Ecto neural progenitor cell (in vitro differentiated cells): ENCODE measurements around the gene FIBP.

Source experiments
- DNase-seq: peaks from one replicate; pipeline ENCODE4 v3.0.0-alpha.2; 2018; ENCODE audit warnings: low spot score

The FIBP gene

DNA sequence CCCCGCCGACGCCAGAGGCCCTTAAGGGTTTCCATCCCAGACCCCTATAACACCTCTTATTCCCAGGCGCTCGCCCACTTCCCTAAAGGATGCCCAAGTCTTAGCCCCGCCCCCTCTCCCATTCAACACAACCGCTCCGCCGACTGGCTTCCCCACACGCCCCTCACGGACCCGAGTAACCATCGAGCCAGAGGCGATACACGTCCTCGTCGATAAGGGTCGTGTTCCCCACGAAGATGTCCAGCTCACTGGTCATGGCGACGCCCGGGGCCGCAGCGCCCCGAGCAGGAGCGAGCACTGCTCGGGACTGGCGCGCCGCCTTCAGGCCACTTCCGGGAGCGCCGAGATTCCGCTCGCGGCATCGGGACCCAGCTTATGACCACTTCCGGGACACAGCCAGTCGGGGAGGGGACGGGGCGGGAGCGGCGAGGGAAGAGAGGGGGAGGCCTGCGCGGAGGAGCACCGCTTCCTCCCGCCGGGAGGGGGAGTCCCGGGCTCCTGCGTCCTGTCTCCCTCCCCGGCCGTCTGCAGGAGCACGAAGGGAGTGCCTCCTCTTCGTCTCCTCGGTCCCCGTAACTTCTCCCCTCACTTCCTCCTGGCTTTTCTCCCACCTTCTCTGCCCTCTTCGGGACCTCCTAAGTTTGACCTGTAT is at the start of gene FIBP:
TSS of gene FIBP (minus strand) at position 309 of the 652 bp plus-strand sequence. CDS start at position 256, 53 bp downstream.
- DNase-seq: peak; percentile 98

GRCh38 chr11:65937766-65938165 is 49.5 kb upstream of the FIBP start:
- no peak for DNase-seq

DNA sequence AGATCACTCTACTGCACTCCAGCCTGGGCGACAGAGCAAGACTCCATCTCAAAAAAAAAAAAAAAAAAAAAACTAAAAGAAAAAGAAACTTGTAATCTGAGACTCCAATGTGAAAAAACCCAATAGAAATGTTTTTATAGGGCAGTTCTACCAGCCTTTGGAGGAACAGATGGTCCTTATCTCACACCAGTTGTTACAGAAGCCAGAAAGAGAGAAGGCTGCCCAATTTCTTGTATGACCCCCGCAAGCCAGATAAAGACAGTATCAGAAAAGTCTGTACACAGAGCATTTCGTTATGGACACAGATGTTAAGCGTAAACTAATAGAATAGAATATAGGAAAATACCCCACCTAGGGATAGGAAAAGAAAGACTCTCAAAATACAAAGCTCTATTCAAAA is 45.7 kb upstream of the FIBP start:
- no peak for DNase-seq

DNA sequence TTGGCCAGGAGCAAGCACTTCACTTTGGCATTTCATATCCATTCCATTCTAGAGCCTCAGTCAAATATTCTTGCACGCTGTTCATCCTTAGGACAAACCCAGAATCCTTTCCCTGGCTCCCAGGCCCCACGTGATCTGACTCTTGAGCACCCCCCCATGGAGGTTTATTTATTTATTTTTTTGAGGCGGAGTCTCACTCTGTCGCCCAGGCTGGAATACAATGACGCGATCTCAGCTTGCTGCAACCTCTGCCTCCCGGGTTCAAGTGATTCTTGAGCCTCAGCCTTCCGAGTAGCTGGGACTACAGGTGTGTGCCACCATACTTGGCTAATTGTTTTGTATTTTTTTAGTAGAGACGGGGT is 44.3 kb upstream of the FIBP start:
- DNase-seq: peak; percentile 56

- no peak for DNase-seq
These were observed 43.7 kb upstream of the FIBP start for GRCh38 chr11:65931773-65932557.

DNA sequence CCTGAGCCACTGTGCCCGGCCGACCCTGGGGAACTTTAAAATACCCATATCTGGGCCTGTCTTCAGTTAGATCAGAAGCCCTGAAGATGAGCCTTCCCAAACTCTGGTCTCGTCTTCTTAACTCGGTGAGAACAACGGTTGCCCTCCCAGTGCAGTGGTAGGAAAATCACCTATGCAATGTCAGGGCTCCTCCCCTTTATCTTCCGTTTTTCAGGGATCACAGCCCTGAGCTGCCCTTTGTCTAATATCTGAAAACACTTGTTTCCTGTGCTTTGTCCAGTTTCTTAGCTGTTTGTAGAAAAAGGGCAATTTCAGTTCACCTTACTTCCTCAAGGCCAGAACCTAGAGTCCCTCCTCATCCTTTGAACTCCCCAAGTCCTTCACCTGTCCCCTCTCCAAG is 40.4 kb upstream of the FIBP start:
- DNase-seq: no peak

DNA sequence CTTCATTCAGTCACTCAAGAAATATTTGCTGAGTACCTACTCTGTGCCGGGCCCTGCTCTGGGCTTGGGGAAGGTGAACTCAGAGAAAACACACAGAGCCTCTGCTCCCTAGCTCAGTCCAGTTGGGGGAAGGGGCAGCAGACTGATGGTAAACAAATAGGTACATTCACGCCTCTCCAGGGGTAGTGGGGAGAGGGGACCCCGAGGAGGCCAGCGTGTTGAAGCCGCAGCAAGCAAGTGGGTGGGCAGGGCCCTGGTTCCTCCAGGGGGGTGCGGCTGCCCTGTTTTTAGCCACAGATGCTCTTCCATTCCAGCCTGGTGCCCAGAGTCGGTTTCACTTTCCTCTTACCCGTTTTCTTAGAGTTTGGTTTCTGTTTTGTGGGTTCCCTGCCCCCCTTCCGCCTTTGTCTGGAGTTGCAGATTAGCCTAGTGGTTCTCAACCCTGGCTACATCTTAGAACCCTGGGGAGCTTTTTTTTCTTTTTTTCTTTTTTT is 39.7 kb upstream of the FIBP start:
- DNase-seq: no peak

- no peak for DNase-seq
These were observed 37.1 kb upstream of the FIBP start for GRCh38 chr11:65925397-65925796.

- no peak for DNase-seq
These were observed 34.3 kb upstream of the FIBP start for GRCh38 chr11:65922565-65922964.

DNA sequence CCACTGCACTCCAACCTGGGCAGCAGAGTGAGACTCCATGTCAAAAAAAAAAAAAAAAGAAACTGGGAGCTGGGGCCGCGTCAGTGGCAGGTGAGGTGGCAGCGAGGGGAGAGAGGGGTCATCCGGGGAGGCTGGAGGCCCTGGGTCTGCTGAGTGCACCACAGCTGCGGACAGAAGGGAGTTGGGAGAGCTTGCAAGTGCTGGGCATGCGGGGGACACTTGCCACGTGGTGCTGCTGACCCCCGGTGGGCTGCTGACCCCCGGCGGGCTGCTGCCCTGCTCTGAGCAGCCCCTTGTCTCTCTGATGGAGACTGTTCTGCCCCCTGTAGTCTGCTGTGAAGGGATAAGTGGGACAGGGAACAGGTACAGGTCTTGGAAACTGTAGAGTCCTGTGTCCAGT is 33.6 kb upstream of the FIBP start:
- DNase-seq: no peak

- no peak for DNase-seq
These were observed 32.8 kb upstream of the FIBP start for GRCh38 chr11:65921033-65921555.

GRCh38 chr11:65920372-65920802 is 32.1 kb upstream of the FIBP start:
- DNase-seq: no peak

DNA sequence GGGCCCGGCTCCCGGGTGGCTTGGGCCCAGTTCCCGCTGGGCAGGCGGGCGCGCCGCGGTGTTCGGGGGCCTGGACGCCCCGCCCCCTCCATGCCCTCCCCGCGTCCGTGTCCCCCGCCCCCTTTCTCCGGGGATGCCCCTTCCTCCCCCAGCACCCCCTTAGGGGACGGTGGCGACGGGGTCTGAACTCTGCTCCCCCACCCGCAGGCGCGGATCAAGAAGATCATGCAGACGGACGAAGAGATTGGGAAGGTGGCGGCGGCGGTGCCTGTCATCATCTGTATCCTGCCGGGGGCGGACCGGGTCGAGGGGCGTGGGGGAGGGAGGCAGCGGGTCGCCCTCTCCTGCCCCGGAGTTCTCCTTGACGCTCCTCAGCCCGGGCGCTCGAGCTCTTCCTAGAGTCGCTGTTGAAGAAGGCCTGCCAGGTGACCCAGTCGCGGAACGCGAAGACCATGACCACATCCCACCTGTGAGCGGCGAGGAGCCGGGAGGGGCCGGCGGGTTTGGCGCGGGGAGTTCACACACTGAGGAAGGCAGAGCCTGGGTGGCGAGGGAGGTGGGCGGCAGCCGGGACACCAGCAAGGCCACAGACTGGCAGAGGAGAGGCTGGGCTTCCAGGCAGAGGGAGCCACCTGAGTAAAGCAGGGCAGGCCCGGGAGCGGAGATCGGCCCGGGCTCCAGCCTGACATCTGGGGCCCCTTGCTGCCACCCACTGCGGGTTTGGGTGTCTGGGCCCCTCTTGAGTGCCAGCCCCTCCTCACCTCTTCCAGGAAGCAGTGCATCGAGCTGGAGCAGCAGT is 31.5 kb upstream of the FIBP start:
- DNase-seq: peak; percentile 78

GRCh38 chr11:65919141-65919572 is 30.9 kb upstream of the FIBP start, which contains the start of gene DRAP1:
Gene DRAP1, plus strand, starts transcription at chr11:65919426. Its CDS starts 76 bp downstream, at chr11:65919502.
- DNase-seq: peak; percentile 100

- DNase-seq: no peak
These were observed 30.2 kb upstream of the FIBP start, which contains the start of gene C11orf68 for GRCh38 chr11:65918211-65919140. Gene C11orf68, minus strand, starts transcription at chr11:65919062. Its CDS starts 31 bp downstream, at chr11:65919031.

GRCh38 chr11:65917434-65918210 is 29.4 kb upstream of the FIBP start:
- DNase-seq: no peak

GRCh38 chr11:65917077-65917433 is 28.8 kb upstream of the FIBP start:
- no peak for DNase-seq

- DNase-seq: no peak
These were observed 28.1 kb upstream of the FIBP start for GRCh38 chr11:65916391-65916790.

- DNase-seq: no peak
These were observed 27.6 kb upstream of the FIBP start for GRCh38 chr11:65915821-65916251.
